ENCODE results near the gene TXNRD1. TPM values are rescaled to one million over a fixed set of nuclear protein-coding genes. Genes with fewer than 3 reads are reported as not detected.
A peak's percentile ranks its signal among the peaks of the same experiment; 100 is the strongest.

The TXNRD1 gene
- total RNA-seq, 4 donors from 2014 or later, result 243 to 594 (median 299) TPM

DNA sequence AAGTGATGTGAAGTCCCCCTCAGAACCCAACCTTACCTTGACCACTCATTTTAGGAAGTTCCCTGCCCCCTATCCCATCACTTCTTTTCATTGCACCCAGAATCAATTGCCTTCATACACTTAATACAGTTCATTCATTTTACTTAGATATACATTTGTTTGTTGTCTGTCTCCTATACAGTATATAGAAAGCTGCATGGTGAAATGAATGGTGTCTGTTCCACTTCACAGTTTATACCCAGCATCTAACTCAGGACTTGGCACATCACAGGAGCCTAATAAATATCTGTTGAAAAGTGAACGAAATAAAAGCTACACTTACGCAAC lies 38.3 kb upstream of the TXNRD1 start:
- intact Hi-C loops (cut with DNase I), result loop anchor here (2.0 kb wide), 1 partner anchor 38 kb away; the partner anchor contains the start of gene NFYB
- Histone ChIP-seq H3K4me3 (no peak overlapping the region), H3K9me3 (no peaks in the 10 kb centered on the region), H3K36me3 (no peaks in the 10 kb centered on the region), H3K27me3 (no peaks in the 10 kb centered on the region), H3K27ac (replicated peaks in 1 of 4) (peak overlapping the region; percentile 66 to 91 (median 84)), H3K4me1 (peaks cover 31 to 62% (median 56%) of the 10 kb centered on the region in 4 donors)
- no peak for TF ChIP-seq EP300 (IDR thresholded peaks at IDR 0.05)
- TF ChIP-seq, protein P1, sequence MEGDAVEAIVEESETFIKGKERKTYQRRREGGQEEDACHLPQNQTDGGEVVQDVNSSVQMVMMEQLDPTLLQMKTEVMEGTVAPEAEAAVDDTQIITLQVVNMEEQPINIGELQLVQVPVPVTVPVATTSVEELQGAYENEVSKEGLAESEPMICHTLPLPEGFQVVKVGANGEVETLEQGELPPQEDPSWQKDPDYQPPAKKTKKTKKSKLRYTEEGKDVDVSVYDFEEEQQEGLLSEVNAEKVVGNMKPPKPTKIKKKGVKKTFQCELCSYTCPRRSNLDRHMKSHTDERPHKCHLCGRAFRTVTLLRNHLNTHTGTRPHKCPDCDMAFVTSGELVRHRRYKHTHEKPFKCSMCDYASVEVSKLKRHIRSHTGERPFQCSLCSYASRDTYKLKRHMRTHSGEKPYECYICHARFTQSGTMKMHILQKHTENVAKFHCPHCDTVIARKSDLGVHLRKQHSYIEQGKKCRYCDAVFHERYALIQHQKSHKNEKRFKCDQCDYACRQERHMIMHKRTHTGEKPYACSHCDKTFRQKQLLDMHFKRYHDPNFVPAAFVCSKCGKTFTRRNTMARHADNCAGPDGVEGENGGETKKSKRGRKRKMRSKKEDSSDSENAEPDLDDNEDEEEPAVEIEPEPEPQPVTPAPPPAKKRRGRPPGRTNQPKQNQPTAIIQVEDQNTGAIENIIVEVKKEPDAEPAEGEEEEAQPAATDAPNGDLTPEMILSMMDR (IDR thresholded peaks at IDR 0.05), result no peak
- no peak for TF ChIP-seq POLR2A (IDR thresholded peaks at IDR 0.05; ENCODE audit: low read depth)
- no peak for TF ChIP-seq POLR2AphosphoS5 (IDR thresholded peaks at IDR 0.05)
- 25% methylated on average over 2 of the region's 2 CpGs for WGBS
- DNase-seq (ENCODE audit: extremely low spot score), result no peak

DNA sequence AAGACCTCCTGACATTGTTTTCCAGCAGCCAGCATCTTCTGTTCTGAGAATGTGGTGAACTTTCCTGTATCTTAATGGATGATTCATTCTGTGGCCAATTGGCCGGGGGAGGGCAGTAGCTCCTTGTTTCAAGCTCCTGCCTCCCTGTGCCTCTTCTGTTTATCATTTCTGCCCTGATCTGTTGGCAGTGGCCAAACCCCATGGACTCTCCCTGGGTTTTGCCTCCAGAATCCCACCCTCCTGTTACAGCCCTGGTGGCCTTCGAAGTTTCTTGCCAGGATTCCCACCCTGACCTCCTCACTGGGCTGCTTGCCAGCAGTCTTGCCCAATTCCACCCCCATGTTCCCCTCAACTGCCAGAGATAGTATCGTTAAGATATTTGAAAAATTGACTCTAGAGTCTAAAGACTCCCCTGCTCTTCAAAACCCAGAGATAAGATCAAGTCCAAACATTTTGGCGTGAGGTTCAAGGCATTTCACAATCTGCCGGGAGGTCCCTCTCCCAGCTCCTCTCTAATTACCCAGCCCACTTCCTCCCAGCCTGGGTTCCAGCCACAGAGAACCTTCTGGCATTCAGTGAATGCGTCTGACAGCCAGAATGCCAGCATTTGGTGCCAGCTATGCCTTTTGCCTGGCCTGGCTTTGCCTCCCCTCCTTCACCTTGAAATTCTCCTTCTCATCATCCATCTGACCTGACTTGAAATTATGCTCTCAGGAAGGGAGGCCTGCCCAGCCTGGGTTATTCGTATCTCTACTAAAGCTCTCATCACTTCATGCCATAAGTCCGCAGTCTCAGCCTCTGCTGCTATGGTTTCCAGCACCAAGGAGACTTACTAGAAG lies 37.7 kb upstream of the TXNRD1 start:
- Histone ChIP-seq H3K27me3 (no peaks in the 10 kb centered on the region), H3K4me3 (peak overlapping the region in 1 of 4 donors; percentile 5), H3K36me3 (no peaks in the 10 kb centered on the region), H3K27ac (replicated peaks in 1 of 4) (peak overlapping the region; percentile 79 to 91 (median 86)), H3K4me1 (peaks cover 32 to 68% (median 62%) of the 10 kb centered on the region in 4 donors), H3K9me3 (no peaks in the 10 kb centered on the region)
- intact Hi-C loops (cut with DNase I), result loop anchor here (2.0 kb wide), 1 partner anchor 39 kb away; the partner anchor contains the start of gene NFYB
- WGBS, result 57% methylated on average over 7 of the region's 8 CpGs
- peak; percentile 96 for DNase-seq (ENCODE audit: extremely low spot score)
- TF ChIP-seq POLR2A (IDR thresholded peaks at IDR 0.05; ENCODE audit: low read depth) (no peak), POLR2AphosphoS5 (IDR thresholded peaks at IDR 0.05) (peak; percentile 87), EP300 (IDR thresholded peaks at IDR 0.05) (peak; percentile 90)
- TF ChIP-seq, protein P1 (IDR thresholded peaks at IDR 0.05), result peak; percentile 40 to 51 (median 43)

DNA sequence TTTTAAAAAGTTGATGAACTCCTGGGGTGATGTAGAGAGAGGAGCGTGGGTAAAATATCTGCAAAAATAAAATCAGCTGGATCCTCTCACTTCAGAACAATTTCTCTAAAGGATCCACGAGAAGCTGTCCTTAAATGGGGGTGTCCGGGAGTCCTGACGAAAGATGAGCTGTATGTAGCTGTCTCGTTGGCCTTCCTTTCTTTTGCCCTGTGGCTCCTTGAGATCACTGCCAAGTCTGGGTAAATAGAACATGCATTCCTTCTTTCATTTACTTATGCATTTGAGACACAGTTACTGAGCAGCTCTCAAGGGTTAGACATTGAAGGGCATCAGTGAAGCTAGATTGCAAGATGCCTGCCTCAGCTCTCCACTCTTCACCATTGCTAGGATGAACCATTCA lies 35.2 kb upstream of the TXNRD1 start:
- no peaks in the 10 kb centered on the region for H3K36me3 ChIP-seq
- peaks cover 0 to 13% (median 6%) of the 10 kb centered on the region in 4 donors for H3K9me3 ChIP-seq
- intact Hi-C loops (cut with DNase I), result loop anchor here (5.0 kb wide), 1 partner anchor 37 kb away; the partner anchor contains the start of gene TXNRD1
- no peaks in the 10 kb centered on the region for H3K27me3 ChIP-seq
- H3K4me3 ChIP-seq, result no peak overlapping the region
- no peak for DNase-seq (ENCODE audit: extremely low spot score)
- H3K27ac ChIP-seq (replicated peaks in 1 of 4), result peak overlapping the region; percentile 79 to 91 (median 86)
- 55% methylated on average over 5 of the region's 5 CpGs for WGBS
- no peak for TF ChIP-seq POLR2A (IDR thresholded peaks at IDR 0.05; ENCODE audit: low read depth)
- peak in 1 of 2 donors; percentile 64 for TF ChIP-seq POLR2AphosphoS5 (IDR thresholded peaks at IDR 0.05)
- TF ChIP-seq, protein P1 (IDR thresholded peaks at IDR 0.05), result no peak
- TF ChIP-seq EP300 (IDR thresholded peaks at IDR 0.05), result peak; percentile 22
- H3K4me1 ChIP-seq, result peaks cover 32 to 81% (median 72%) of the 10 kb centered on the region in 4 donors

DNA sequence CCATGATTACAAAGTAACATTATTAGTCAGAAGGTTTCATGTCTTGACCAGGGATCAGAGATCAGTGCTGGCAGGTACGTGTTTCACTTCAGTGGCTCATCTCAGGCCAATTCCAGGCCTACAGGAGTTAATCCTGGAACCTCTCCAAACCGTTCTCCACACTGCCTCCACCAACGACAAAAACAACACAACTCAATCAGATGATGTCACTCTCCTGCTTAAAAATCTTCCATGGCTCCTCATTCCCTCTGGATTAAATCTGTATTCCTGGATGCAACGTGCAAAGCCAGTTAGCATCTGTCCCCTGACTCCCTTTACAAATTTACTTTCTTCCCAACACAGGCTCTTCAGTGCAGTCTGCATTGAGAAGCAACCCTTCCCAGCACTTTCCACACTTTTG lies 34.3 kb upstream of the TXNRD1 start:
- peak overlapping the region; percentile 79 to 91 (median 86) for H3K27ac ChIP-seq (replicated peaks in 1 of 4)
- peaks cover 0 to 13% (median 6%) of the 10 kb centered on the region in 4 donors for H3K9me3 ChIP-seq
- no peaks in the 10 kb centered on the region for H3K27me3 ChIP-seq
- DNase-seq (ENCODE audit: extremely low spot score), result no peak
- intact Hi-C loops (cut with DNase I), result loop anchor here (5.0 kb wide), 1 partner anchor 36 kb away; the partner anchor contains the start of gene TXNRD1
- H3K4me3 ChIP-seq, result no peak overlapping the region
- WGBS, result 27% methylated on average over 4 of the region's 4 CpGs
- H3K4me1 ChIP-seq, result peaks cover 32 to 82% (median 76%) of the 10 kb centered on the region in 4 donors
- H3K36me3 ChIP-seq, result no peaks in the 10 kb centered on the region
- TF ChIP-seq POLR2AphosphoS5 (IDR thresholded peaks at IDR 0.05), result no peak
- TF ChIP-seq, protein P1 (IDR thresholded peaks at IDR 0.05), result no peak
- TF ChIP-seq EP300 (IDR thresholded peaks at IDR 0.05), result no peak
- TF ChIP-seq POLR2A (IDR thresholded peaks at IDR 0.05; ENCODE audit: low read depth), result no peak

All from esophagus muscularis mucosa (tissue), 4 donors.